ENCODE measurements around the gene UBE2H.

UBE2H gene

GRCh38 chr7:129848436-129848835 is 104.3 kb downstream of the UBE2H start:
- H3K4me3 ChIP-seq (ENCODE audit: low read depth, low read length) = no peak overlapping the region
- DNase-seq (ENCODE audit: low read depth) = no peak
- TF ChIP-seq CTCF (IDR thresholded peaks at IDR 0.05; ENCODE audit: low read depth, low read length, missing control alignments) = no peak

- no peak for TF ChIP-seq CTCF (IDR thresholded peaks at IDR 0.05; ENCODE audit: low read depth, low read length, missing control alignments)
- H3K4me3 ChIP-seq (ENCODE audit: low read depth, low read length) = no peak overlapping the region
- DNase-seq (ENCODE audit: low read depth) = no peak
Measured at GRCh38 chr7:129845972-129846327, 106.8 kb downstream of the UBE2H start.

GRCh38 chr7:129845178-129845971 is 107.4 kb downstream of the UBE2H start:
- no peak for TF ChIP-seq CTCF (IDR thresholded peaks at IDR 0.05; ENCODE audit: low read depth, low read length, missing control alignments)
- no peak for DNase-seq (ENCODE audit: low read depth)
- no peak overlapping the region for H3K4me3 ChIP-seq (ENCODE audit: low read depth, low read length)

GRCh38 chr7:129843978-129844840 is 108.6 kb downstream of the UBE2H start:
- no peak for TF ChIP-seq CTCF (IDR thresholded peaks at IDR 0.05; ENCODE audit: low read depth, low read length, missing control alignments)
- DNase-seq (ENCODE audit: low read depth) = no peak
- H3K4me3 ChIP-seq (ENCODE audit: low read depth, low read length) = no peak overlapping the region

- no peak for DNase-seq (ENCODE audit: low read depth)
- no peak for TF ChIP-seq CTCF (IDR thresholded peaks at IDR 0.05; ENCODE audit: low read depth, low read length, missing control alignments)
- H3K4me3 ChIP-seq (ENCODE audit: low read depth, low read length) = no peak overlapping the region
Measured at GRCh38 chr7:129843365-129843898, 109.3 kb downstream of the UBE2H start.

- TF ChIP-seq CTCF (IDR thresholded peaks at IDR 0.05; ENCODE audit: low read depth, low read length, missing control alignments) = no peak
- no peak for DNase-seq (ENCODE audit: low read depth)
- H3K4me3 ChIP-seq (ENCODE audit: low read depth, low read length) = no peak overlapping the region
Measured at GRCh38 chr7:129841465-129841864, 111.3 kb downstream of the UBE2H start.
